Adrenal gland (tissue), 12 donors: ENCODE measurements around the gene DNAH12. TPM values are rescaled to one million over a fixed set of nuclear protein-coding genes. Genes with fewer than 3 reads are reported as not detected.

Source experiments
- DNase-seq, 7 donors: peaks; one replicate each; pipeline ENCODE4 v3.0.0-alpha.2; 2019 to 2020
- H3K27ac ChIP-seq, 5 donors: fragments of 200-600 bp; sonication (generic) in 4 of 5; 1 replicate in 3 of 5; 2 replicates in 2 of 5; pipeline versions ENCODE4 v1.5.1 to v1.8.0; 2016 to 2020; ENCODE audit warnings: mild to moderate bottlenecking in 1 of 5
- H3K27me3 ChIP-seq: fragments of 200-600 bp; 2 replicates; pipeline ENCODE4 v1.8.0; 2021
- H3K36me3 ChIP-seq, 2 donors: fragments of 200-600 bp; replicated peaks in 1 of 2; 1 replicate in 1 of 2; 2 replicates in 1 of 2; pipeline versions ENCODE4 v1.5.1 to v1.8.0; 2018 to 2022
- H3K4me1 ChIP-seq, 2 donors: fragments of 200-600 bp; replicated peaks in 1 of 2; 1 replicate in 1 of 2; 2 replicates in 1 of 2; pipeline versions ENCODE4 v1.5.1 to v1.8.0; 2018 to 2021
- H3K4me3 ChIP-seq, 4 donors: fragments of 200-600 bp; sonication (generic) in 3 of 4; one replicate each; pipeline ENCODE4 v1.5.1; 2016 to 2018
- H3K9me3 ChIP-seq, 3 donors: fragments of 200-600 bp; sonication (generic) in 1 of 3; replicated peaks in 1 of 3; 1 replicate in 2 of 3; 2 replicates in 1 of 3; pipeline versions ENCODE4 v1.5.1 to v1.8.0; 2016 to 2021
- CTCF ChIP-seq, 6 experiments: fragments of 450-650 bp in 4 of 6; fragments of 200-600 bp in 2 of 6; sonication (generic) in 1 of 6; IDR thresholded peaks; 1 replicate in 5 of 6; 2 replicates in 1 of 6; pipeline versions ENCODE4 v1.5.1 to v1.8.0; 2016 to 2021; ENCODE audit warnings: antibody characterized with exemption in 6 of 6, mild to moderate bottlenecking in 2 of 6, moderate library complexity in 1 of 6
- POLR2A ChIP-seq, 2 donors: fragments of 450-650 bp; IDR thresholded peaks; one replicate each; pipeline ENCODE4 v1.6.1; 2017; ENCODE audit warnings: antibody characterized with exemption in 2 of 2, mild to moderate bottlenecking in 2 of 2, moderate library complexity in 1 of 2
- WGBS, 4 donors: extraction: QIAGEN DNeasy Blood & Tissue Kit in 2 of 4; methylation state at CpG; one replicate each; pipeline versions ENCODE4 v1.1.5 to v1.1.7; 2013 to 2017; 5-methylcytosine and 5-hydroxymethylcytosine counted together
- intact Hi-C, 2 donors: fragments of 100-400 bp; cut with DNase I; formaldehyde crosslinking; loops; one replicate each; pipeline versions ENCODE4 v1.14.1 to v1.15.0; 2022 to 2023
- polyA plus RNA-seq, 3 donors: library from polyadenylated mRNA; stranded (reverse); fragments of 200-250 nt in 2 of 3; fragments of 350-450 nt in 1 of 3; fragmentation: Illumina TruSeq in 1 of 3; extraction: RNeasy Lipid Tissue Mini Kit (QIAGEN cat#74804) in 1 of 3; gene quantifications; one replicate each; pipeline ENCODE4 v1.2.3, GENCODE V29; 2013 to 2014
- total RNA-seq, 9 donors: library from RNA; depleted of rRNA in 4 of 9; stranded (reverse); fragments of >200 nt in 4 of 9; fragments of 120-200 nt in 1 of 9; fragmentation: NEBNext Ultra II Directional in 1 of 9; extraction: Animal tissue kit (Norgen Biotek cat#: 25700) in 1 of 9; gene quantifications; one replicate each; pipeline versions ENCODE4 v1.1.0 to v1.2.4, GENCODE V29; 2013 to 2023
- donor health status: healthy with polysubstance abuse.
- donor health status: Bipolar disorder and iron deficiency.
- donor health status: DM: yes; HTN: yes; CAD: no.
- donor health status: DM: no; HTN: no; CAD: no.
- donor health status: DM: no; HTN: no; CAD: no.
- donor health status: DM: yes; HTN: yes; CAD: no.

The DNAH12 gene
- total and polyA plus RNA-seq, 12 donors: 0.16 to 1.8 (median 0.58) TPM

DNA sequence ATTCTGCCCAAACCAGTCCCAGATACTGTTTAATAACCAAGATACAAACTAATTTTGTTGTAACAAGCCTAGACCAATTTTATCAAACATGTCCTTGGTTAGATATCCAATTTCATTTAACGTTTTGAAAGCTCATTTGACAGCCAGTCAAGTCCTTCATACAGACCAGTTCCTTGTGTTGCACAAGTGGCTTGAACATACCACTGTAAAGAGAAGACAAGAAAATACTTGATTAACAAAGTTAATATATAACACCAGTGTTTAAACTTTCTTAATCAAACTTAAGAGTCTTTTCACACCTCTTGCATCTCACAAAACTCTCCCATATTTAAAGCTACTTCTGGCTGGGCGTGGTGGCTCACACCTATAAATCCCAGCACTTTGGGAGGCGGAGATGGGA lies 28.0 kb upstream of the DNAH12 start:
- DNase-seq: no peak
- H3K4me3 ChIP-seq: no peak overlapping the region
- H3K36me3 ChIP-seq: peaks cover 0 to 55% of the 10 kb centered on the region in 2 donors
- 67 to 79% (median 77%) methylated on average over 3 of the region's 3 CpGs for WGBS, 4 donors
- no peaks in the 10 kb centered on the region for H3K9me3 ChIP-seq
- no peak overlapping the region for H3K27ac ChIP-seq
- TF ChIP-seq CTCF (IDR thresholded peaks at IDR 0.05): no peak
- no peak for TF ChIP-seq POLR2A (IDR thresholded peaks at IDR 0.05)
- H3K27me3 ChIP-seq: no peaks in the 10 kb centered on the region
- H3K4me1 ChIP-seq: peaks cover 4 to 24% of the 10 kb centered on the region in 2 donors
- intact Hi-C loops: no loop called here

DNA sequence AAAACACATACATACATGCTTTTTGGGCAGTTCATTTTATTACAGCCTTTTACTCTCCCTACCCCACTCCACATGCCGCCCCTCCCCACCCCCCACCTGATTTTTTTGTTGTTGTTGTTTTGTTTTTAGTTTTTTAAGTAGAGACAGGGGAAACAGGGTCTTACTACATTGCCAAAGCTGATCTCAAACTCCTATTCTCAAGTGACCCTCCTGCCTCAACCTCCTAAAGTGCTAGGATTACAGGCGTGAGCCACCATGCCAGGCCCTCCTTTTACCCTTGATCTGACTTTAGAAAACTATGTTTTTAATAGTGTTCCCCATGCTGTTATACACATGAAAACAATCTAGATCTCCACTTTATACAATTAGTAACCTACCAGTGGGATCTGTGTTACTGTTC lies 26.7 kb upstream of the DNAH12 start:
- 98 to 100% (median 100%) methylated on average over 2 of the region's 2 CpGs for WGBS, 4 donors
- Histone ChIP-seq H3K27ac (no peak overlapping the region), H3K4me1 (peaks cover 4 to 11% of the 10 kb centered on the region in 2 donors), H3K4me3 (no peak overlapping the region), H3K27me3 (no peaks in the 10 kb centered on the region), H3K36me3 (peaks cover 0 to 59% of the 10 kb centered on the region in 2 donors), H3K9me3 (no peaks in the 10 kb centered on the region)
- DNase-seq: no peak
- TF ChIP-seq CTCF (IDR thresholded peaks at IDR 0.05) (no peak), POLR2A (IDR thresholded peaks at IDR 0.05) (no peak)
- intact Hi-C loops: no loop called here

DNA sequence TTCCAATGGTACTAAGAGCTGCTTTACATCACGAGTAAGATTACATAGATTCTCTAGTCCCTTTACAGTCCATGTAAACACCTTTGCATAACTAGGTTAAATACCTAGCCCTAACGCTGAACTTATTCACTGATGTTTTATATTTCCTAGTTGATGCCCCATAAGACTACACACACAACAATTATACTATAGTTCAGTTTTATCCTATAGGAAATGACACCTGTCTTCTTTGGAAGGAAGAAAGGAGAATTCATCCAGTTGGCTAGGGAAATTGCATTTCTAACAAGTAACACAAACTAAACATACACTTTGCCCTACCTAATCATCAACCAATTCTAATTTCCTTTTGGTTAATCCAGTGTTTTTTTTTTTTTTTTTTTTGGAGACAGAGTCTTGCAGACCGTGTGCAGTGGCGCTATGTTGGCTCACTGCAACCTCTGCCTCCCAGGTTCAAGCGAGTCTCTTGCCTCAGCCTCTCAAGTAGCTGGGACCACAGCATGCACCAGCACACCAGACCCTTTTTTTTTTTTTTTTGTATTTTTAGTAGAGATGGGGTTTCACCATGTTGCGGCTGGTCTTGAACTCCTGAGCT lies 25.8 kb upstream of the DNAH12 start:
- intact Hi-C loops: no loop called here
- 81 to 96% (median 92%) methylated on average over 5 to 6 of the region's 6 CpGs for WGBS, 4 donors
- no peaks in the 10 kb centered on the region for H3K9me3 ChIP-seq
- peaks cover 0 to 5% of the 10 kb centered on the region in 2 donors for H3K4me1 ChIP-seq
- no peak overlapping the region for H3K27ac ChIP-seq
- H3K4me3 ChIP-seq: no peak overlapping the region
- H3K27me3 ChIP-seq: no peaks in the 10 kb centered on the region
- DNase-seq: no peak
- no peak for TF ChIP-seq POLR2A (IDR thresholded peaks at IDR 0.05)
- TF ChIP-seq CTCF (IDR thresholded peaks at IDR 0.05): no peak
- H3K36me3 ChIP-seq: peaks cover 0 to 55% of the 10 kb centered on the region in 2 donors

GRCh38 chr3:57559526-57559925 lies 15.4 kb upstream of the DNAH12 start:
- Histone ChIP-seq H3K27me3 (no peaks in the 10 kb centered on the region), H3K9me3 (no peaks in the 10 kb centered on the region), H3K4me1 (peaks cover 14 to 48% of the 10 kb centered on the region in 2 donors), H3K27ac (no peak overlapping the region), H3K4me3 (no peak overlapping the region), H3K36me3 (peaks cover 0 to 26% of the 10 kb centered on the region in 2 donors)
- 92 to 100% (median 97%) methylated on average over 1 of the region's 1 CpG for WGBS, 4 donors
- DNase-seq: no peak
- intact Hi-C loops: loop anchor here (5.0 kb wide), 2 partner anchors 33 to 38 kb away; partner anchors contain the start of gene ARF4 (in 1 of the 2)
- TF ChIP-seq POLR2A (IDR thresholded peaks at IDR 0.05) (no peak), CTCF (IDR thresholded peaks at IDR 0.05) (no peak)
